SU-DHL-6 (cell line): Measurements from ENCODE around the gene DCBLD2.
"Not testable (repeated sequence)": the region's sequence is repeated elsewhere in the genome, so short reads cannot be mapped to it uniquely, and the experiment has no call there.

Experiments used
- H2AFZ ChIP-seq: fragments of 200-600 bp; sonication (generic); 2 replicates; pipeline ENCODE4 v1.6.1; 2014; ENCODE audit warnings: low read depth, mild to moderate bottlenecking, moderate library complexity, mixed read lengths, antibody characterized with exemption, low read length; ENCODE audit not compliant: severe bottlenecking
- H3F3A ChIP-seq: fragments of 200-600 bp; shearing (Covaris generic); 2 replicates; pipeline ENCODE4 v1.6.0; 2016; ENCODE audit warnings: antibody characterized with exemption, mild to moderate bottlenecking; ENCODE audit not compliant: insufficient read depth
- H3K27ac ChIP-seq: fragments of 200-600 bp; sonication (generic); 2 replicates; pipeline ENCODE4 v1.5.1; 2016; ENCODE audit warnings: low read depth, mild to moderate bottlenecking, low read length, moderate library complexity, mixed read lengths
- H3K27me3 ChIP-seq: fragments of 200-600 bp; sonication (generic), shearing (Covaris generic); 2 replicates; pipeline ENCODE4 v1.6.0; 2014; ENCODE audit warnings: mild to moderate bottlenecking, low read length
- H3K36me3 ChIP-seq: fragments of 200-600 bp; sonication (generic); 2 replicates; pipeline ENCODE4 v1.6.1; 2014; ENCODE audit warnings: mild to moderate bottlenecking, low read length, mixed read lengths
- H3K4me2 ChIP-seq: fragments of 300-600, 200-600 bp; shearing (Covaris generic), sonication (generic); 2 replicates; pipeline ENCODE4 v1.6.0; 2014; ENCODE audit warnings: low read length, low read depth, mild to moderate bottlenecking; ENCODE audit not compliant: poor library complexity, severe bottlenecking
- H3K4me3 ChIP-seq: fragments of 200-600 bp; sonication (generic); 2 replicates; pipeline ENCODE4 v1.5.1; 2014; ENCODE audit warnings: antibody characterized with exemption, low read length, mild to moderate bottlenecking, mixed read lengths; ENCODE audit not compliant: insufficient read depth, poor library complexity, severe bottlenecking
- H3K79me2 ChIP-seq: fragments of 200-600 bp; sonication (generic); 2 replicates; pipeline ENCODE4 v1.6.1; 2014; ENCODE audit warnings: mild to moderate bottlenecking, low read length, moderate library complexity; ENCODE audit not compliant: insufficient read depth
- H3K9ac ChIP-seq: fragments of 200-600 bp; sonication (generic); 2 replicates; pipeline ENCODE4 v1.7.0; 2014; ENCODE audit warnings: mild to moderate bottlenecking, low read length
- H3K9me2 ChIP-seq: fragments of 200-600 bp; sonication (generic); replicated peaks from 2 replicates; pipeline ENCODE4 v1.6.1; 2014; ENCODE audit warnings: low read length; ENCODE audit not compliant: insufficient read depth
- H3K9me3 ChIP-seq: fragments of 200-600 bp; sonication (generic); 2 replicates; pipeline ENCODE4 v1.6.1; 2014; ENCODE audit warnings: low read length, mixed read lengths; ENCODE audit not compliant: insufficient read depth
- H4K20me1 ChIP-seq: fragments of 200-600 bp; sonication (generic); 2 replicates; pipeline ENCODE4 v1.6.1; 2014; ENCODE audit warnings: low read depth, mild to moderate bottlenecking, antibody characterized with exemption, low read length, moderate library complexity, mixed read lengths
- CTCF ChIP-seq: fragments of 200-600 bp; sonication (generic); IDR thresholded peaks from one replicate; pipeline ENCODE4 v1.5.1; 2017; ENCODE audit warnings: antibody characterized with exemption, mild to moderate bottlenecking, low read length, moderate library complexity; ENCODE audit not compliant: insufficient read depth, poor library complexity, severe bottlenecking
- EZH2phosphoT487 ChIP-seq: fragments of 200-600 bp; sonication (generic), shearing (Covaris generic); conservative IDR thresholded peaks from 2 replicates; pipeline ENCODE4 v1.6.1; 2018; ENCODE audit warnings: mild to moderate bottlenecking, antibody characterized with exemption, low read length, moderate library complexity, mixed read lengths

DCBLD2 gene

GRCh38 chr3:98886525-98886924, 15.0 kb downstream of the DCBLD2 start:
- TF ChIP-seq EZH2phosphoT487 (no peak), CTCF (no peak)
- H3K4me3 ChIP-seq, result no peak overlapping the region
- no peak overlapping the region for H3K27ac ChIP-seq
- no peaks in the 10 kb centered on the region for H3K27me3 ChIP-seq
- no peak overlapping the region for H3K4me2 ChIP-seq
- no peaks in the 10 kb centered on the region for H3K36me3 ChIP-seq
- H2AFZ ChIP-seq, result no peak overlapping the region
- H3F3A ChIP-seq, result no peaks in the 10 kb centered on the region
- H4K20me1 ChIP-seq, result no peaks in the 10 kb centered on the region
- H3K9me3 ChIP-seq, result no peaks in the 10 kb centered on the region
- H3K9ac ChIP-seq, result no peak overlapping the region
- H3K9me2 ChIP-seq, result no peaks in the 10 kb centered on the region
- H3K79me2 ChIP-seq, result no peaks in the 10 kb centered on the region

- Histone ChIP-seq H3K9me2 (no peaks in the 10 kb centered on the region), H3K36me3 (no peaks in the 10 kb centered on the region)
- TF ChIP-seq EZH2phosphoT487, result no peak
- TF ChIP-seq CTCF, result no peak
These were observed 15.6 kb downstream of the DCBLD2 start for GRCh38 chr3:98885851-98886250.

GRCh38 chr3:98884675-98885371, 16.7 kb downstream of the DCBLD2 start:
- Histone ChIP-seq H2AFZ (no peak overlapping the region), H3K27me3 (no peaks in the 10 kb centered on the region), H3F3A (no peaks in the 10 kb centered on the region), H3K9me3 (no peaks in the 10 kb centered on the region), H3K4me3 (no peak overlapping the region), H3K9me2 (no peaks in the 10 kb centered on the region), H4K20me1 (no peaks in the 10 kb centered on the region), H3K4me2 (no peak overlapping the region), H3K36me3 (no peaks in the 10 kb centered on the region), H3K79me2 (no peaks in the 10 kb centered on the region), H3K9ac (no peak overlapping the region), H3K27ac (no peak overlapping the region)
- TF ChIP-seq CTCF, result no peak
- TF ChIP-seq EZH2phosphoT487, result no peak

More at GRCh38 chr3:98885851-98886250, 15.6 kb downstream of the DCBLD2 start:
- Histone ChIP-seq H3K4me3 (no peak overlapping the region), H3F3A (no peaks in the 10 kb centered on the region), H3K9ac (no peak overlapping the region), H3K4me2 (no peak overlapping the region), H3K27ac (no peak overlapping the region), H3K79me2 (no peaks in the 10 kb centered on the region), H2AFZ (no peak overlapping the region), H3K9me3 (no peaks in the 10 kb centered on the region), H3K27me3 (no peaks in the 10 kb centered on the region), H4K20me1 (no peaks in the 10 kb centered on the region)

GRCh38 chr3:98882614-98883333, 18.7 kb downstream of the DCBLD2 start:
- not testable (repeated sequence) for H3K27ac ChIP-seq, H3F3A ChIP-seq, H3K4me2 ChIP-seq, H2AFZ ChIP-seq, H3K27me3 ChIP-seq, H3K9me2 ChIP-seq, H3K4me3 ChIP-seq, H3K9me3 ChIP-seq, H3K36me3 ChIP-seq, H4K20me1 ChIP-seq, H3K9ac ChIP-seq, H3K79me2 ChIP-seq
